Thyroid gland (tissue), 4 donors: ENCODE data around the gene XRCC3. TPM values are rescaled to one million over a fixed set of nuclear protein-coding genes. Genes with fewer than 3 reads are reported as not detected.

Experiments
- DNase-seq, 2 donors: peaks; one replicate each; pipeline ENCODE4 v3.0.0-alpha.2; 2019
- H3K27ac ChIP-seq, 3 donors: fragments of 200-600 bp; sonication (generic); 1 replicate in 2 of 3; 2 replicates in 1 of 3; pipeline ENCODE4 v1.5.1; 2016 to 2019; ENCODE audit warnings: mild to moderate bottlenecking in 1 of 3, moderate library complexity in 1 of 3
- H3K27me3 ChIP-seq: fragments of 200-600 bp; sonication (generic); one replicate; pipeline ENCODE4 v1.5.1; 2019
- H3K36me3 ChIP-seq, 2 donors: fragments of 200-600 bp; sonication (generic); one replicate each; pipeline ENCODE4 v1.5.1; 2016 to 2019
- H3K4me1 ChIP-seq, 2 donors: fragments of 200-600 bp; sonication (generic); one replicate each; pipeline ENCODE4 v1.5.1; 2017 to 2019
- H3K4me3 ChIP-seq, 3 donors: fragments of 200-600 bp; sonication (generic); replicated peaks in 1 of 3; 1 replicate in 2 of 3; 2 replicates in 1 of 3; pipeline ENCODE4 v1.5.1; 2016; ENCODE audit warnings: mild to moderate bottlenecking in 1 of 3
- H3K9me3 ChIP-seq: fragments of 200-600 bp; sonication (generic); one replicate; pipeline ENCODE4 v1.5.1; 2017
- POLR2A ChIP-seq, 2 donors: fragments of 450-650 bp; IDR thresholded peaks; one replicate each; pipeline ENCODE4 v1.6.1; 2017; ENCODE audit warnings: antibody characterized with exemption in 2 of 2, mild to moderate bottlenecking in 2 of 2, moderate library complexity in 1 of 2
- WGBS, 2 donors: methylation state at CpG; one replicate each; pipeline ENCODE4 v1.1.5; 2017; 5-methylcytosine and 5-hydroxymethylcytosine counted together
- intact Hi-C: fragments of 100-400 bp; cut with DNase I; formaldehyde crosslinking; loops from one replicate; pipeline ENCODE4 v1.15.1; 2023
- total RNA-seq, 4 donors: library from RNA; depleted of rRNA; stranded (reverse); fragments of >200 nt; gene quantifications; one replicate each; pipeline ENCODE4 v1.2.3, GENCODE V29; 2016
- TF ChIP-seq, protein P1 (sequence below), 6 experiments: fragments of 200-600 bp in 3 of 6; fragments of 450-650 bp in 3 of 6; sonication (generic) in 3 of 6; IDR thresholded peaks; one replicate each; pipeline ENCODE4 v1.5.1; 2016 to 2019; ENCODE audit warnings: antibody characterized with exemption in 6 of 6, mild to moderate bottlenecking in 2 of 6, inconsistent platforms in 1 of 6, moderate library complexity in 1 of 6

The XRCC3 gene
- total RNA-seq, 4 donors from 2014 or later, result 3.3 to 15.7 (median 7.9) TPM

GRCh38 chr14:103675957-103676356 is 39.3 kb downstream of the XRCC3 start:
- H3K36me3 ChIP-seq, result peaks cover 95 to 98% of the 10 kb centered on the region in 2 donors
- intact Hi-C loops, result no loop called here
- H3K9me3 ChIP-seq, result no peaks in the 10 kb centered on the region
- TF ChIP-seq POLR2A (IDR thresholded peaks at IDR 0.05), result no peak
- TF ChIP-seq, protein P1, sequence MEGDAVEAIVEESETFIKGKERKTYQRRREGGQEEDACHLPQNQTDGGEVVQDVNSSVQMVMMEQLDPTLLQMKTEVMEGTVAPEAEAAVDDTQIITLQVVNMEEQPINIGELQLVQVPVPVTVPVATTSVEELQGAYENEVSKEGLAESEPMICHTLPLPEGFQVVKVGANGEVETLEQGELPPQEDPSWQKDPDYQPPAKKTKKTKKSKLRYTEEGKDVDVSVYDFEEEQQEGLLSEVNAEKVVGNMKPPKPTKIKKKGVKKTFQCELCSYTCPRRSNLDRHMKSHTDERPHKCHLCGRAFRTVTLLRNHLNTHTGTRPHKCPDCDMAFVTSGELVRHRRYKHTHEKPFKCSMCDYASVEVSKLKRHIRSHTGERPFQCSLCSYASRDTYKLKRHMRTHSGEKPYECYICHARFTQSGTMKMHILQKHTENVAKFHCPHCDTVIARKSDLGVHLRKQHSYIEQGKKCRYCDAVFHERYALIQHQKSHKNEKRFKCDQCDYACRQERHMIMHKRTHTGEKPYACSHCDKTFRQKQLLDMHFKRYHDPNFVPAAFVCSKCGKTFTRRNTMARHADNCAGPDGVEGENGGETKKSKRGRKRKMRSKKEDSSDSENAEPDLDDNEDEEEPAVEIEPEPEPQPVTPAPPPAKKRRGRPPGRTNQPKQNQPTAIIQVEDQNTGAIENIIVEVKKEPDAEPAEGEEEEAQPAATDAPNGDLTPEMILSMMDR (IDR thresholded peaks at IDR 0.05), result no peak
- WGBS, 2 donors, result 97% methylated on average over 8 of the region's 8 CpGs
- no peak overlapping the region for H3K27ac ChIP-seq
- DNase-seq, result no peak
- H3K27me3 ChIP-seq, result no peaks in the 10 kb centered on the region
- H3K4me3 ChIP-seq, result no peak overlapping the region
- H3K4me1 ChIP-seq, result no peaks in the 10 kb centered on the region

DNA sequence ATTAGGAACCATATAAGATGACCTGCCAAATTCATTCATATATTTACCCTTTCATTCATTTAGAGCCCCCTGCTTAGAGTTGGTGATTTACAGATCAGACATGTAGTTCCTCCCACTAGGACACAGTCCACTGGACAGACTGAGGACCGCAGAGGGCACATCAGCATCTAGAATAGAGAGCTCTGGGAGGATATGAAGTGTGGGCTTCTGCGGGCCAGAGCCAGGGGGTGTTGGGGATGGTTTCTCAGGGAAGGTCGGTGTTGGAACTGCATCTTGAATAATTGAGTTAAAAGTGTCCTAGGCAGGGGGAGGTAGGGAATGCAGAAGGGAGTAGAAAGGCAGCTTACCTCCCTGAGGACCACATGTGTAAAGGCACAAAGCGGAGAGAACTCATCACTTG is 43.3 kb downstream of the XRCC3 start:
- WGBS, 2 donors, result 93 to 94% methylated on average over 4 of the region's 4 CpGs
- intact Hi-C loops, result no loop called here
- H3K4me3 ChIP-seq, result no peak overlapping the region

DNA sequence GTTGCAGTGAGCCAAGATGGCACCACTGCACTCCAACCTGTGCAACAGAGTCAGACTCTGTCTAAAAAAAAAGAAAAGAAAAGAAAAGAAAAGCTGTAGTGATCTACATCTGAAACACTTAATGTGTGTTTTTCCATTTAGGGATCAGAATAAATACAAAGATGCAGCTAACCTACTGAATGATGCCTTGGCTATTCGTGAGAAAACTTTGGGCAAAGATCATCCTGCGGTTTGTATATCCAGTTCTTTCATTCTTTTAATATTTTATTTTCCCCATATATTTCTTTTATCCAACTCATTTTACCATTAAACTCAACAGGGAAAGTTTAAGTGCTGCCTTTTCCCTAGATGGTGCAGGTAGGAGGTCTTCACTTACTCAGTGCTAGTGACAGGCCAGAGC is 45.9 kb downstream of the XRCC3 start:
- WGBS, 2 donors, result 96 to 99% methylated on average over 2 of the region's 2 CpGs
- peaks cover 62 to 74% of the 10 kb centered on the region in 2 donors for H3K36me3 ChIP-seq
- TF ChIP-seq, protein P1 (IDR thresholded peaks at IDR 0.05), result no peak
- TF ChIP-seq POLR2A (IDR thresholded peaks at IDR 0.05), result no peak

More for the DNA sequence above, 43.3 kb downstream of the XRCC3 start:
- Histone ChIP-seq H3K9me3 (no peaks in the 10 kb centered on the region), H3K27ac (no peak overlapping the region), H3K4me1 (no peaks in the 10 kb centered on the region), H3K36me3 (peaks cover 79 to 93% of the 10 kb centered on the region in 2 donors), H3K27me3 (no peaks in the 10 kb centered on the region)
- TF ChIP-seq POLR2A (IDR thresholded peaks at IDR 0.05), result no peak
- TF ChIP-seq, protein P1 (IDR thresholded peaks at IDR 0.05), result no peak
- DNase-seq, result no peak

GRCh38 chr14:103668117-103668516 is 47.1 kb downstream of the XRCC3 start:
- no peak for DNase-seq
- no peak overlapping the region for H3K4me3 ChIP-seq
- intact Hi-C loops, result no loop called here
- H3K36me3 ChIP-seq, result peaks cover 58 to 61% of the 10 kb centered on the region in 2 donors
- WGBS, 2 donors, result 97 to 99% methylated on average over 3 of the region's 3 CpGs
- no peaks in the 10 kb centered on the region for H3K27me3 ChIP-seq
- no peak for TF ChIP-seq POLR2A (IDR thresholded peaks at IDR 0.05)
- TF ChIP-seq, protein P1 (IDR thresholded peaks at IDR 0.05), result no peak
- H3K4me1 ChIP-seq, result no peaks in the 10 kb centered on the region
- no peaks in the 10 kb centered on the region for H3K9me3 ChIP-seq
- H3K27ac ChIP-seq, result no peak overlapping the region

More for the DNA sequence above, 45.9 kb downstream of the XRCC3 start:
- Histone ChIP-seq H3K4me3 (no peak overlapping the region), H3K4me1 (no peaks in the 10 kb centered on the region), H3K27me3 (no peaks in the 10 kb centered on the region), H3K27ac (no peak overlapping the region), H3K9me3 (no peaks in the 10 kb centered on the region)
- intact Hi-C loops, result no loop called here
- DNase-seq, result no peak

- no peaks in the 10 kb centered on the region for H3K4me1 ChIP-seq
- intact Hi-C loops, result no loop called here
- peaks cover 58 to 59% of the 10 kb centered on the region in 2 donors for H3K36me3 ChIP-seq
- no peak overlapping the region for H3K4me3 ChIP-seq
- WGBS, 2 donors, result 92 to 93% methylated on average over 4 of the region's 4 CpGs
- H3K27ac ChIP-seq, result no peak overlapping the region
- no peak for TF ChIP-seq POLR2A (IDR thresholded peaks at IDR 0.05)
- TF ChIP-seq, protein P1 (IDR thresholded peaks at IDR 0.05), result no peak
- DNase-seq, result no peak
- H3K9me3 ChIP-seq, result no peaks in the 10 kb centered on the region
- H3K27me3 ChIP-seq, result no peaks in the 10 kb centered on the region
Measured at GRCh38 chr14:103667671-103668070, 47.6 kb downstream of the XRCC3 start.
